HCT116 (cell line): ENCODE data around the gene RNF4. TPM values are rescaled to one million over a fixed set of nuclear protein-coding genes. Genes with fewer than 3 reads are reported as not detected.

Experiments used
- CBX3 ChIP-seq: IDR thresholded peaks from 2 replicates; pipeline ENCODE4 v1.6.1; 2012; ENCODE audit warnings: low read depth
- CEBPB ChIP-seq: IDR thresholded peaks from 2 replicates; pipeline ENCODE4 v1.6.1; 2012; ENCODE audit warnings: low read depth
- FOSL1 ChIP-seq: IDR thresholded peaks from 2 replicates; pipeline ENCODE4 v1.6.1; 2012; ENCODE audit warnings: low read depth
- JUND ChIP-seq: IDR thresholded peaks from 2 replicates; pipeline ENCODE4 v1.6.1; 2012
- POLR2A ChIP-seq: IDR thresholded peaks from 2 replicates; pipeline ENCODE4 v1.7.0; 2011; ENCODE audit warnings: borderline replicate concordance; ENCODE audit not compliant: insufficient read depth, insufficient read length; ENCODE audit errors: extremely low read depth
- POLR2AphosphoS5 ChIP-seq: IDR thresholded peaks from 2 replicates; pipeline ENCODE4 v1.6.1; 2011; ENCODE audit warnings: mild to moderate bottlenecking, low read depth, low read length, moderate library complexity
- total RNA-seq: library from RNA; stranded (reverse); gene quantifications from one replicate; pipeline ENCODE4 v1.2.1, GENCODE V29; 2021; ENCODE audit not compliant: unreplicated experiment
- TF ChIP-seq, protein P1 (sequence below): IDR thresholded peaks from 2 replicates; pipeline ENCODE4 v1.6.1; 2012; ENCODE audit warnings: low read depth
- TF ChIP-seq, protein P2 (sequence below): IDR thresholded peaks from 2 replicates; pipeline ENCODE4 v1.6.1; 2011; ENCODE audit warnings: mild to moderate bottlenecking, low read length, moderate library complexity; ENCODE audit not compliant: insufficient replicate concordance; ENCODE audit errors: extremely low read depth

The RNF4 gene
- total RNA-seq, 1 experiment from 2014 or later: 62.3 TPM

- TF ChIP-seq, protein P1, sequence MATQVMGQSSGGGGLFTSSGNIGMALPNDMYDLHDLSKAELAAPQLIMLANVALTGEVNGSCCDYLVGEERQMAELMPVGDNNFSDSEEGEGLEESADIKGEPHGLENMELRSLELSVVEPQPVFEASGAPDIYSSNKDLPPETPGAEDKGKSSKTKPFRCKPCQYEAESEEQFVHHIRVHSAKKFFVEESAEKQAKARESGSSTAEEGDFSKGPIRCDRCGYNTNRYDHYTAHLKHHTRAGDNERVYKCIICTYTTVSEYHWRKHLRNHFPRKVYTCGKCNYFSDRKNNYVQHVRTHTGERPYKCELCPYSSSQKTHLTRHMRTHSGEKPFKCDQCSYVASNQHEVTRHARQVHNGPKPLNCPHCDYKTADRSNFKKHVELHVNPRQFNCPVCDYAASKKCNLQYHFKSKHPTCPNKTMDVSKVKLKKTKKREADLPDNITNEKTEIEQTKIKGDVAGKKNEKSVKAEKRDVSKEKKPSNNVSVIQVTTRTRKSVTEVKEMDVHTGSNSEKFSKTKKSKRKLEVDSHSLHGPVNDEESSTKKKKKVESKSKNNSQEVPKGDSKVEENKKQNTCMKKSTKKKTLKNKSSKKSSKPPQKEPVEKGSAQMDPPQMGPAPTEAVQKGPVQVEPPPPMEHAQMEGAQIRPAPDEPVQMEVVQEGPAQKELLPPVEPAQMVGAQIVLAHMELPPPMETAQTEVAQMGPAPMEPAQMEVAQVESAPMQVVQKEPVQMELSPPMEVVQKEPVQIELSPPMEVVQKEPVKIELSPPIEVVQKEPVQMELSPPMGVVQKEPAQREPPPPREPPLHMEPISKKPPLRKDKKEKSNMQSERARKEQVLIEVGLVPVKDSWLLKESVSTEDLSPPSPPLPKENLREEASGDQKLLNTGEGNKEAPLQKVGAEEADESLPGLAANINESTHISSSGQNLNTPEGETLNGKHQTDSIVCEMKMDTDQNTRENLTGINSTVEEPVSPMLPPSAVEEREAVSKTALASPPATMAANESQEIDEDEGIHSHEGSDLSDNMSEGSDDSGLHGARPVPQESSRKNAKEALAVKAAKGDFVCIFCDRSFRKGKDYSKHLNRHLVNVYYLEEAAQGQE: no peak
- TF ChIP-seq, protein P2, sequence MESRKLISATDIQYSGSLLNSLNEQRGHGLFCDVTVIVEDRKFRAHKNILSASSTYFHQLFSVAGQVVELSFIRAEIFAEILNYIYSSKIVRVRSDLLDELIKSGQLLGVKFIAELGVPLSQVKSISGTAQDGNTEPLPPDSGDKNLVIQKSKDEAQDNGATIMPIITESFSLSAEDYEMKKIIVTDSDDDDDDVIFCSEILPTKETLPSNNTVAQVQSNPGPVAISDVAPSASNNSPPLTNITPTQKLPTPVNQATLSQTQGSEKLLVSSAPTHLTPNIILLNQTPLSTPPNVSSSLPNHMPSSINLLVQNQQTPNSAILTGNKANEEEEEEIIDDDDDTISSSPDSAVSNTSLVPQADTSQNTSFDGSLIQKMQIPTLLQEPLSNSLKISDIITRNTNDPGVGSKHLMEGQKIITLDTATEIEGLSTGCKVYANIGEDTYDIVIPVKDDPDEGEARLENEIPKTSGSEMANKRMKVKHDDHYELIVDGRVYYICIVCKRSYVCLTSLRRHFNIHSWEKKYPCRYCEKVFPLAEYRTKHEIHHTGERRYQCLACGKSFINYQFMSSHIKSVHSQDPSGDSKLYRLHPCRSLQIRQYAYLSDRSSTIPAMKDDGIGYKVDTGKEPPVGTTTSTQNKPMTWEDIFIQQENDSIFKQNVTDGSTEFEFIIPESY: no peak
- TF ChIP-seq POLR2AphosphoS5: no peak
- no peak for TF ChIP-seq CEBPB
- TF ChIP-seq CBX3: no peak
- TF ChIP-seq JUND: no peak
- no peak for TF ChIP-seq FOSL1
- TF ChIP-seq POLR2A: no peak
- TF ChIP-seq, all 23 proteins: peak for 0
Observed at GRCh38 chr4:2511645-2512131, 42.8 kb downstream of the RNF4 start (continued).
